HEK293 (cell line): ENCODE results near the gene NAPSA.

Experiments
- CTCF ChIP-seq: fragments of 450-650 bp; formaldehyde crosslinking; IDR thresholded peaks from 2 replicates; pipeline ENCODE4 v1.5.1; 2016; ENCODE audit warnings: missing biosample characterization, missing genetic modification characterization
- GLI2 ChIP-seq: fragments of 450-650 bp; formaldehyde crosslinking; IDR thresholded peaks from 2 replicates; pipeline ENCODE4; 2017; ENCODE audit warnings: missing biosample characterization, missing genetic modification characterization, low read depth, borderline replicate concordance
- PRDM1 ChIP-seq: fragments of 450-650 bp; formaldehyde crosslinking; IDR thresholded peaks from 2 replicates; pipeline ENCODE4; 2016; ENCODE audit warnings: missing biosample characterization, missing genetic modification characterization
- RBAK ChIP-seq: fragments of 450-650 bp; formaldehyde crosslinking; IDR thresholded peaks from 2 replicates; pipeline ENCODE4 v1.5.1; 2016; ENCODE audit warnings: missing biosample characterization, missing genetic modification characterization
- ZNF121 ChIP-seq: fragments of 450-650 bp; formaldehyde crosslinking; IDR thresholded peaks from 2 replicates; pipeline ENCODE4 v1.5.1; 2016; ENCODE audit warnings: missing biosample characterization, missing genetic modification characterization
- ZNF221 ChIP-seq: fragments of 450-650 bp; formaldehyde crosslinking; IDR thresholded peaks from 2 replicates; pipeline ENCODE4 v1.5.1; 2017; ENCODE audit warnings: missing biosample characterization, missing genetic modification characterization, borderline replicate concordance
- ZNF354C ChIP-seq: fragments of 450-650 bp; formaldehyde crosslinking; IDR thresholded peaks from 2 replicates; pipeline ENCODE4 v1.5.1; 2016; ENCODE audit warnings: missing biosample characterization, missing genetic modification characterization, low read depth, borderline replicate concordance
- ZNF654 ChIP-seq: fragments of 450-650 bp; formaldehyde crosslinking; IDR thresholded peaks from 2 replicates; pipeline ENCODE4 v1.5.1; 2016; ENCODE audit warnings: low read depth, missing biosample characterization, missing genetic modification characterization
- ZNF670 ChIP-seq: fragments of 450-650 bp; formaldehyde crosslinking; IDR thresholded peaks from 2 replicates; pipeline ENCODE4 v1.5.1; 2016; ENCODE audit warnings: missing biosample characterization, missing genetic modification characterization, low read depth
- ZNF707 ChIP-seq: fragments of 450-650 bp; formaldehyde crosslinking; IDR thresholded peaks from 2 replicates; pipeline ENCODE4 v1.5.1; 2016; ENCODE audit warnings: missing biosample characterization, missing genetic modification characterization
- ZNF777 ChIP-seq: fragments of 450-650 bp; formaldehyde crosslinking; IDR thresholded peaks from 2 replicates; pipeline ENCODE4 v1.5.1; 2017; ENCODE audit warnings: missing biosample characterization, missing genetic modification characterization, borderline replicate concordance
- TF ChIP-seq, protein P1 (sequence below): fragments of 450-650 bp; formaldehyde crosslinking; IDR thresholded peaks from 2 replicates; pipeline ENCODE4 v1.5.1; 2016; ENCODE audit warnings: missing biosample characterization, missing genetic modification characterization

GRCh38 chr19:50322931-50323781, 42.3 kb downstream of the NAPSA start:
- TF ChIP-seq ZNF777 (no peak), ZNF354C (no peak), PRDM1 (tag by site-specific recombination) (no peak), CTCF (tag by site-specific recombination) (no peak), ZNF707 (tag by site-specific recombination) (no peak), RBAK (tag by site-specific recombination) (no peak), ZNF670 (tag by site-specific recombination) (no peak), ZNF654 (tag by site-specific recombination) (no peak), ZNF221 (no peak), ZNF121 (no peak), GLI2 (tag by site-specific recombination) (no peak)
- TF ChIP-seq, protein P1, sequence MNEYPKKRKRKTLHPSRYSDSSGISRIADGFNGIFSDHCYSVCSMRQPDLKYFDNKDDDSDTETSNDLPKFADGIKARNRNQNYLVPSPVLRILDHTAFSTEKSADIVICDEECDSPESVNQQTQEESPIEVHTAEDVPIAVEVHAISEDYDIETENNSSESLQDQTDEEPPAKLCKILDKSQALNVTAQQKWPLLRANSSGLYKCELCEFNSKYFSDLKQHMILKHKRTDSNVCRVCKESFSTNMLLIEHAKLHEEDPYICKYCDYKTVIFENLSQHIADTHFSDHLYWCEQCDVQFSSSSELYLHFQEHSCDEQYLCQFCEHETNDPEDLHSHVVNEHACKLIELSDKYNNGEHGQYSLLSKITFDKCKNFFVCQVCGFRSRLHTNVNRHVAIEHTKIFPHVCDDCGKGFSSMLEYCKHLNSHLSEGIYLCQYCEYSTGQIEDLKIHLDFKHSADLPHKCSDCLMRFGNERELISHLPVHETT (tag by site-specific recombination): no peak
